Measurements from ENCODE around the gene SH3D19. TPM values are rescaled to one million over a fixed set of nuclear protein-coding genes. Genes with fewer than 3 reads are reported as not detected.
"Not testable (repeated sequence)": the region's sequence is repeated elsewhere in the genome, so short reads cannot be mapped to it uniquely, and the experiment has no call there.

Gene SH3D19
- total RNA-seq, 2 experiments from 2014 or later = not detected

- no peaks in the 10 kb centered on the region for H3K36me3 Mint-ChIP-seq (ENCODE audit: low read depth)
- no peak for DNase-seq
- no peak overlapping the region for H3K4me3 Mint-ChIP-seq
- H3K9me3 Mint-ChIP-seq (ENCODE audit: insufficient read depth) = no peaks in the 10 kb centered on the region
- no peak for ATAC-seq
- peaks cover 2% of the 10 kb centered on the region for H3K27me3 Mint-ChIP-seq (ENCODE audit: low read depth)
- no peaks in the 10 kb centered on the region for H3K4me1 Mint-ChIP-seq (ENCODE audit: low read depth)
- no peak overlapping the region for H3K27ac Mint-ChIP-seq
- ChIA-PET POLR2A (no interaction called here), CTCF (no interaction called here)
These were observed 30.4 kb downstream of the SH3D19 start for GRCh38 chr4:151294833-151295496.

DNA sequence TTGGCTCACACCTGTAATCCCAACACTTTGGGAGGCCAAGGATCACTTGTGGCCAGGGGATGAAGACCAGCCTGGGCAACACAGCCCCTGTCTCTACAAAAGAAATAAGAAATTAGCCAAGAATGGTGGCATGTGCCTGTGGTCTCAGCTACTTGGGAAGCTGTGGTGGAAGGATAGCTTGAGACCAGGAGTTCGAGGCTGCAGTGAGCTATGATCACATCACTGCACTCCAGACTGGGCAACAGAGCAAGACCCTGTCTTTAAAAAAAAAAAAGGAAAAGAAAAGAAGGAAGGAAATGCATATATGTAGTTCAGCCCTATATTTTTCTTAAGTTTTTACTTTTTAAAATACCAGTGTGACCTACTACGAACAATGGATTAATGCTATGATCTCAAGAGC lies 33.4 kb downstream of the SH3D19 start:
- ChIA-PET POLR2A (no interaction called here), CTCF (no interaction called here)
- Mint-ChIP-seq H3K27ac (no peak overlapping the region), H3K36me3 (ENCODE audit: low read depth) (no peaks in the 10 kb centered on the region), H3K27me3 (ENCODE audit: low read depth) (no peaks in the 10 kb centered on the region), H3K4me3 (no peak overlapping the region), H3K9me3 (ENCODE audit: insufficient read depth) (no peaks in the 10 kb centered on the region), H3K4me1 (ENCODE audit: low read depth) (no peaks in the 10 kb centered on the region)
- DNase-seq (no peak), ATAC-seq (no peak)

GRCh38 chr4:151291485-151291884 lies 33.9 kb downstream of the SH3D19 start:
- Mint-ChIP-seq H3K4me1 (ENCODE audit: low read depth) (no peaks in the 10 kb centered on the region), H3K27me3 (ENCODE audit: low read depth) (no peaks in the 10 kb centered on the region), H3K36me3 (ENCODE audit: low read depth) (no peaks in the 10 kb centered on the region), H3K27ac (no peak overlapping the region), H3K9me3 (ENCODE audit: insufficient read depth) (no peaks in the 10 kb centered on the region), H3K4me3 (no peak overlapping the region)
- DNase-seq (no peak), ATAC-seq (no peak)
- ChIA-PET CTCF (no interaction called here), POLR2A (no interaction called here)

GRCh38 chr4:151287409-151287808 lies 38.0 kb downstream of the SH3D19 start:
- CTCF ChIA-PET = no interaction called here
- ATAC-seq (no peak), DNase-seq (no peak)
- POLR2A ChIA-PET = no interaction called here
- no peak overlapping the region for H3K4me3 Mint-ChIP-seq
- no peaks in the 10 kb centered on the region for H3K36me3 Mint-ChIP-seq (ENCODE audit: low read depth)
- no peaks in the 10 kb centered on the region for H3K4me1 Mint-ChIP-seq (ENCODE audit: low read depth)
- H3K27me3 Mint-ChIP-seq (ENCODE audit: low read depth) = no peaks in the 10 kb centered on the region
- peaks cover 7% of the 10 kb centered on the region for H3K9me3 Mint-ChIP-seq (ENCODE audit: insufficient read depth)
- H3K27ac Mint-ChIP-seq = no peak overlapping the region

GRCh38 chr4:151284534-151285245 lies 40.7 kb downstream of the SH3D19 start:
- ATAC-seq (no peak), DNase-seq (no peak)
- H3K36me3 Mint-ChIP-seq (ENCODE audit: low read depth) = no peaks in the 10 kb centered on the region
- ChIA-PET CTCF (interaction anchor here (1.2 kb wide), 1 partner anchor 8 kb away, joined by 3 read pairs; the partner anchor contains the start of gene PRSS48), POLR2A (no interaction called here)
- no peak overlapping the region for H3K27ac Mint-ChIP-seq
- H3K9me3 Mint-ChIP-seq (ENCODE audit: insufficient read depth) = peaks cover 7% of the 10 kb centered on the region
- no peaks in the 10 kb centered on the region for H3K4me1 Mint-ChIP-seq (ENCODE audit: low read depth)
- no peaks in the 10 kb centered on the region for H3K27me3 Mint-ChIP-seq (ENCODE audit: low read depth)
- no peak overlapping the region for H3K4me3 Mint-ChIP-seq

GRCh38 chr4:151276787-151277562 lies 48.4 kb downstream of the SH3D19 start, which contains the start of gene PRSS48:
Gene PRSS48, plus strand, starts transcription at chr4:151277161. Its CDS starts 12 bp downstream, at chr4:151277173.
- no peak within 1 kb of the TSS for H3K4me3 Mint-ChIP-seq
- H3K9me3 Mint-ChIP-seq (ENCODE audit: insufficient read depth) = no peaks in the 10 kb centered on the region
- CTCF ChIA-PET = interaction anchor here (1.0 to 1.2 kb wide), 3 partner anchors 8 to 207 kb away, joined by 3 to 4 read pairs (median 3); no protein-coding TSS in a partner anchor
- POLR2A ChIA-PET = no interaction called here
- H3K27me3 Mint-ChIP-seq (ENCODE audit: low read depth) = no peaks in the 10 kb centered on the region
- H3K4me1 Mint-ChIP-seq (ENCODE audit: low read depth) = no peaks in the 10 kb centered on the region
- ATAC-seq (no peak), DNase-seq (peak; percentile 53)
- no peak within 1 kb of the TSS for H3K27ac Mint-ChIP-seq
- no peaks in the 10 kb centered on the region for H3K36me3 Mint-ChIP-seq (ENCODE audit: low read depth)

DNA sequence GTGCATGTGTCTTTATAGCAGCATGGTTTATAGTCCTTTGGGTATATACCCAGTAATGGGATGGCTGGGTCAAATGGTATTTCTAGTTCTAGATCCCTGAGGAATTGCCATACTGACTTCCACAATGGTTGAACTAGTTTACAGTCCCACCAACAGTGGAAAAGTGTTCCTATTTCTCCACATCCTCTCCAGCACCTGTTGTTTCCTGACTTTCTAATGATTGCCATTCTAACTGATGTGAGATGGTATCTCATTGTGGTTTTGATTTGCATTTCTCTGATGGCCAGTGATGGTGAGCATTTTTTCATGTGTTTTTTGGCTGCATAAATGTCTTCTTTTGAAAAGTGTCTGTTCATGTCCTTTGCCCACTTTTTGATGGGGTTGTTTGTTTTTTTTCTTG lies 56.5 kb downstream of the SH3D19 start:
- ATAC-seq; H3K27ac Mint-ChIP-seq; H3K36me3 Mint-ChIP-seq (ENCODE audit: low read depth); H3K4me1 Mint-ChIP-seq (ENCODE audit: low read depth); H3K27me3 Mint-ChIP-seq (ENCODE audit: low read depth); H3K4me3 Mint-ChIP-seq; CTCF ChIA-PET; H3K9me3 Mint-ChIP-seq (ENCODE audit: insufficient read depth); DNase-seq; POLR2A ChIA-PET: not testable (repeated sequence)

GRCh38 chr4:151267822-151268535 lies 57.4 kb downstream of the SH3D19 start:
- no peak for ATAC-seq
- Mint-ChIP-seq H3K27me3 (ENCODE audit: low read depth) (no peaks in the 10 kb centered on the region), H3K36me3 (ENCODE audit: low read depth) (no peaks in the 10 kb centered on the region), H3K9me3 (ENCODE audit: insufficient read depth) (no peaks in the 10 kb centered on the region), H3K4me1 (ENCODE audit: low read depth) (no peaks in the 10 kb centered on the region), H3K4me3 (no peak overlapping the region), H3K27ac (no peak overlapping the region)
- POLR2A ChIA-PET = no interaction called here
- CTCF ChIA-PET = no interaction called here
- no peak for DNase-seq

DNA sequence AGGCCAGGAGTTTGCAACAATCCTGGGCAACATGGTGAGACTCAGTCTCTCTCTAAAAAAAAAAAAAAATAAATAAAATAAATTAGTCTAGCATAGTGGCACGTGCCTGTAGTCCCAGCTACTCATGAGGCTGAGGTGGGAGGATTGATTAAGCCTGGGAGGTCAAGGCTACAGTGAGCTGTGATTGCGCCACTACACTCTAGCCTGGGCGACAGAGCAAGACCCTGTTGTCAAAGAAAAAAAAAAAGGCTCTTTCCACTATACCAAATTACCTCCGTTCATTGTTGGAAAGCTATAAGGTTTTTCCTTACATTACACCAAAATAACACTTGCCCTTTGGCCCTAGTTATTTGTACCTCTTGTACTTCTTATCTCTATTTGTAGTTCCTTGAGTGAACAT lies 58.3 kb downstream of the SH3D19 start:
- CTCF ChIA-PET = no interaction called here
- Mint-ChIP-seq H3K27me3 (ENCODE audit: low read depth) (no peaks in the 10 kb centered on the region), H3K9me3 (ENCODE audit: insufficient read depth) (no peaks in the 10 kb centered on the region)

GRCh38 chr4:151266497-151266896 lies 58.9 kb downstream of the SH3D19 start:
- ChIA-PET CTCF (no interaction called here), POLR2A (no interaction called here)
- H3K27me3 Mint-ChIP-seq (ENCODE audit: low read depth) = peaks cover under 1% of the 10 kb centered on the region
- no peaks in the 10 kb centered on the region for H3K36me3 Mint-ChIP-seq (ENCODE audit: low read depth)
- ATAC-seq (no peak), DNase-seq (no peak)
- no peaks in the 10 kb centered on the region for H3K9me3 Mint-ChIP-seq (ENCODE audit: insufficient read depth)
- no peaks in the 10 kb centered on the region for H3K4me1 Mint-ChIP-seq (ENCODE audit: low read depth)
- H3K27ac Mint-ChIP-seq = no peak overlapping the region
- H3K4me3 Mint-ChIP-seq = no peak overlapping the region

More for the DNA sequence above, 58.3 kb downstream of the SH3D19 start:
- Mint-ChIP-seq H3K4me3 (no peak overlapping the region), H3K4me1 (ENCODE audit: low read depth) (no peaks in the 10 kb centered on the region), H3K27ac (no peak overlapping the region), H3K36me3 (ENCODE audit: low read depth) (no peaks in the 10 kb centered on the region)
- ATAC-seq (no peak), DNase-seq (no peak)
- POLR2A ChIA-PET = no interaction called here

GRCh38 chr4:151263455-151263854 lies 62.0 kb downstream of the SH3D19 start:
- peaks cover 5% of the 10 kb centered on the region for H3K27me3 Mint-ChIP-seq (ENCODE audit: low read depth)
- DNase-seq (no peak), ATAC-seq (no peak)
- ChIA-PET POLR2A (no interaction called here), CTCF (no interaction called here)
- no peaks in the 10 kb centered on the region for H3K36me3 Mint-ChIP-seq (ENCODE audit: low read depth)
- no peak overlapping the region for H3K4me3 Mint-ChIP-seq
- no peaks in the 10 kb centered on the region for H3K9me3 Mint-ChIP-seq (ENCODE audit: insufficient read depth)
- H3K4me1 Mint-ChIP-seq (ENCODE audit: low read depth) = no peaks in the 10 kb centered on the region
- H3K27ac Mint-ChIP-seq = no peak overlapping the region

DNA sequence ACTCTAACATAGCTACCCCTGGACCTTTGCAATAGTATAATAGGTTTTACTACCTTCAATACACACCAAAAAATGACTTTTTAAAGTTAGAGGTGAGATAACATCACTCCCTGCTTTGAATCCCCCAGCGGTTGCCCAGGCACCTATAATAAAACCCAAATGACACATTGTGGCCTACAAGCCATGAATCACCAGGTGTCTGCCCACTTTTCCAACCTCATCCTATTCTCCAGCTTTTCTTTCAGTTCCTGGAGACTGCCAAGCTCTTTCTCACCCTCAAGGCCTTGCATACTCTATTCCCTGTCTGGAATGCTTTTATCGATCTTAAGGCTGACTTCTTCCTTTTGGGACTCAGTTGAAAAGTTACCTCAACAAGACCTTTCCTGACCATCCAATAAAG lies 64.9 kb downstream of the SH3D19 start:
- no peaks in the 10 kb centered on the region for H3K4me1 Mint-ChIP-seq (ENCODE audit: low read depth)
- ATAC-seq = no peak
- peaks cover 5% of the 10 kb centered on the region for H3K27me3 Mint-ChIP-seq (ENCODE audit: low read depth)
- ChIA-PET POLR2A (no interaction called here), CTCF (no interaction called here)
- H3K36me3 Mint-ChIP-seq (ENCODE audit: low read depth) = no peaks in the 10 kb centered on the region
- H3K9me3 Mint-ChIP-seq (ENCODE audit: insufficient read depth) = no peaks in the 10 kb centered on the region
- no peak overlapping the region for H3K27ac Mint-ChIP-seq
- H3K4me3 Mint-ChIP-seq = no peak overlapping the region
- DNase-seq = no peak

Data from activated CD8-positive, alpha-beta T cell treated with anti-CD3 and anti-CD28 coated beads, Interleukin-2, amount 10 ng/mL, durations not matched to agents 7 days and 5 days (primary cell).